ENCODE measurements around the gene CACNA1I.

- TF ChIP-seq, protein P1, sequence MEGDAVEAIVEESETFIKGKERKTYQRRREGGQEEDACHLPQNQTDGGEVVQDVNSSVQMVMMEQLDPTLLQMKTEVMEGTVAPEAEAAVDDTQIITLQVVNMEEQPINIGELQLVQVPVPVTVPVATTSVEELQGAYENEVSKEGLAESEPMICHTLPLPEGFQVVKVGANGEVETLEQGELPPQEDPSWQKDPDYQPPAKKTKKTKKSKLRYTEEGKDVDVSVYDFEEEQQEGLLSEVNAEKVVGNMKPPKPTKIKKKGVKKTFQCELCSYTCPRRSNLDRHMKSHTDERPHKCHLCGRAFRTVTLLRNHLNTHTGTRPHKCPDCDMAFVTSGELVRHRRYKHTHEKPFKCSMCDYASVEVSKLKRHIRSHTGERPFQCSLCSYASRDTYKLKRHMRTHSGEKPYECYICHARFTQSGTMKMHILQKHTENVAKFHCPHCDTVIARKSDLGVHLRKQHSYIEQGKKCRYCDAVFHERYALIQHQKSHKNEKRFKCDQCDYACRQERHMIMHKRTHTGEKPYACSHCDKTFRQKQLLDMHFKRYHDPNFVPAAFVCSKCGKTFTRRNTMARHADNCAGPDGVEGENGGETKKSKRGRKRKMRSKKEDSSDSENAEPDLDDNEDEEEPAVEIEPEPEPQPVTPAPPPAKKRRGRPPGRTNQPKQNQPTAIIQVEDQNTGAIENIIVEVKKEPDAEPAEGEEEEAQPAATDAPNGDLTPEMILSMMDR (IDR thresholded peaks at IDR 0.05) = no peak
- TF ChIP-seq POLR2A (IDR thresholded peaks at IDR 0.05) = no peak
Measured at GRCh38 chr22:39614442-39614841, 43.9 kb downstream of the CACNA1I start.
